ACHN (cell line): ENCODE data around the gene TANC1.

Source experiments
- DNase-seq: peaks from one replicate; pipeline ENCODE4 v3.0.0-alpha.2; 2015
- in situ Hi-C: cut with HindIII; loops from 2 replicates; pipeline ENCODE4 v1.10.0; 2017; ENCODE audit warnings: low sequenced_read_pairs, low pct_ligation_motif_present, low pct_unique_long_range_greater_than_20kb

Gene TANC1

GRCh38 chr2:159044804-159045286 is 76.4 kb downstream of the TANC1 start:
- in situ Hi-C loops = no loop called here
- peak; percentile 31 for DNase-seq

GRCh38 chr2:159045545-159046454 is 77.4 kb downstream of the TANC1 start:
- in situ Hi-C loops = no loop called here
- no peak for DNase-seq

- no peak for DNase-seq
- in situ Hi-C loops = no loop called here
Measured at GRCh38 chr2:159046966-159047365, 78.5 kb downstream of the TANC1 start.

- in situ Hi-C loops = no loop called here
- no peak for DNase-seq
Measured at GRCh38 chr2:159050426-159050825, 82.0 kb downstream of the TANC1 start.

- no peak for DNase-seq
- in situ Hi-C loops = no loop called here
Measured at GRCh38 chr2:159051133-159051532, 82.7 kb downstream of the TANC1 start.

GRCh38 chr2:159051661-159052060 is 83.2 kb downstream of the TANC1 start:
- in situ Hi-C loops = no loop called here
- DNase-seq = no peak

GRCh38 chr2:159052157-159052601 is 83.7 kb downstream of the TANC1 start:
- DNase-seq = no peak
- in situ Hi-C loops = no loop called here

GRCh38 chr2:159053161-159054031 is 85.0 kb downstream of the TANC1 start:
- DNase-seq = no peak
- in situ Hi-C loops = no loop called here

GRCh38 chr2:159054032-159054334 is 85.5 kb downstream of the TANC1 start:
- DNase-seq = no peak
- in situ Hi-C loops = no loop called here

- no peak for DNase-seq
- in situ Hi-C loops = no loop called here
Measured at GRCh38 chr2:159054985-159055384, 86.5 kb downstream of the TANC1 start.

GRCh38 chr2:159060518-159060917 is 92.1 kb downstream of the TANC1 start:
- in situ Hi-C loops = no loop called here
- DNase-seq = no peak

- in situ Hi-C loops = no loop called here
- DNase-seq = no peak
Measured at GRCh38 chr2:159063677-159064076, 95.2 kb downstream of the TANC1 start.

GRCh38 chr2:159064446-159065301 is 96.2 kb downstream of the TANC1 start:
- no peak for DNase-seq
- in situ Hi-C loops = no loop called here

- DNase-seq = no peak
- in situ Hi-C loops = no loop called here
Measured at GRCh38 chr2:159065313-159065712, 96.9 kb downstream of the TANC1 start.

- DNase-seq = no peak
- in situ Hi-C loops = no loop called here
Measured at GRCh38 chr2:159065891-159066290, 97.5 kb downstream of the TANC1 start.

GRCh38 chr2:159066541-159067156 is 98.2 kb downstream of the TANC1 start:
- in situ Hi-C loops = no loop called here

GRCh38 chr2:159067971-159068370 is 99.5 kb downstream of the TANC1 start:
- in situ Hi-C loops = no loop called here
- DNase-seq = no peak

More at GRCh38 chr2:159066541-159067156, 98.2 kb downstream of the TANC1 start:
- DNase-seq = no peak

- in situ Hi-C loops = no loop called here
- DNase-seq = no peak
Measured at GRCh38 chr2:159069229-159069628, 100.8 kb downstream of the TANC1 start.
